Measurements from ENCODE around the gene ADAM33.

ADAM33 gene, protein sequence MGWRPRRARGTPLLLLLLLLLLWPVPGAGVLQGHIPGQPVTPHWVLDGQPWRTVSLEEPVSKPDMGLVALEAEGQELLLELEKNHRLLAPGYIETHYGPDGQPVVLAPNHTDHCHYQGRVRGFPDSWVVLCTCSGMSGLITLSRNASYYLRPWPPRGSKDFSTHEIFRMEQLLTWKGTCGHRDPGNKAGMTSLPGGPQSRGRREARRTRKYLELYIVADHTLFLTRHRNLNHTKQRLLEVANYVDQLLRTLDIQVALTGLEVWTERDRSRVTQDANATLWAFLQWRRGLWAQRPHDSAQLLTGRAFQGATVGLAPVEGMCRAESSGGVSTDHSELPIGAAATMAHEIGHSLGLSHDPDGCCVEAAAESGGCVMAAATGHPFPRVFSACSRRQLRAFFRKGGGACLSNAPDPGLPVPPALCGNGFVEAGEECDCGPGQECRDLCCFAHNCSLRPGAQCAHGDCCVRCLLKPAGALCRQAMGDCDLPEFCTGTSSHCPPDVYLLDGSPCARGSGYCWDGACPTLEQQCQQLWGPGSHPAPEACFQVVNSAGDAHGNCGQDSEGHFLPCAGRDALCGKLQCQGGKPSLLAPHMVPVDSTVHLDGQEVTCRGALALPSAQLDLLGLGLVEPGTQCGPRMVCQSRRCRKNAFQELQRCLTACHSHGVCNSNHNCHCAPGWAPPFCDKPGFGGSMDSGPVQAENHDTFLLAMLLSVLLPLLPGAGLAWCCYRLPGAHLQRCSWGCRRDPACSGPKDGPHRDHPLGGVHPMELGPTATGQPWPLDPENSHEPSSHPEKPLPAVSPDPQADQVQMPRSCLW

DNA sequence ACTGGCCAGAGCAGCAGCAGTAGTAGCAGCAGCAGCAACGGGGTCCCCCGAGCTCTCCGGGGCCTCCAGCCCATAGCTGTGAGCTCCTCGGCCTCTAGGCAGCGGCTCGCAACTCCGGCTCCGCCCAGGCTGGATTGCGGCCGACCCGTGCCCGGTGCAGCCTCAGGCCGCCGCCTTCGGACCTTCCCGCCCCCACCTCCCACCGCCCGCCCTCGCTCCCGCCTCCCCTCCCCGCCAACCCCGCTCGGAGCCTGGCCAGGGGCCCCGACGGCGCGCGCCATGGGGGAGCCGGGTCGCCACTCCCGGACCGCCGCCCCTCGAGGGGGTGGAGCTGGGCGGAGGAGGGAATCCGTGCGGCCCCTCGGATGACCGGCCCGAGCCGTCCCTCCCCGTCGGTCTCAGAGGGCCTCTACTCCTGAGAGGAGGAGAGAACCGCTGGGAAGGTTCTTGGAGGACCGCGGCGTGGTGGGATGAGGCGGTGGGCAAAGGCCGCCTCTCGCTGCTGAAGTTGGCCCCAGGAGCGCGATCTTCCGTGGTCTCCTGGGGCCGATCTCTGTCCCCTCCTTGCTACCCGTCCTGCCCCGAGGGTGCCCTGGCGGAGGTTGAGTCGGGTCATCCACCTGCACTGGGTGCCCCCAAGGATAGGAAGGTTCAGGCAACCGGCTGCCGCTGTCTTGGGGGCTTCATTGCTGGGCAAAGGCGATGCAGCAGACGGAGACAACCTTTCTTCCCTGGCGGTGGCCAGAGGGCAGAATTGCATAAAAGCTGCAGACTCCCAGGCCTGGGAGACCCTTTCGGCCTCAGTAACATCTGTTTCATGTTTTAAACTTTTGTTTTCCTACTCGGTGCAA lies at the start of gene ADAM33:
Gene ADAM33, minus strand, starts transcription at position 80 of the 851 bp plus-strand sequence. Its CDS starts 6 bp downstream, at position 74.
- no peaks in the 10 kb centered on the region for H3K36me3 ChIP-seq (ENCODE audit: control insufficient read depth, insufficient read depth, low read length)
- no peaks in the 10 kb centered on the region for H3K9me3 ChIP-seq (ENCODE audit: control insufficient read depth, insufficient read depth, low read depth, low read length)
- peak within 1 kb of the TSS; percentile 63 for H3K9ac ChIP-seq (ENCODE audit: low read length)
- peaks cover 24% of the 10 kb centered on the region for H3K27me3 ChIP-seq (ENCODE audit: control insufficient read depth, insufficient read depth, low read length)
- no peak within 1 kb of the TSS for H3K27ac ChIP-seq (ENCODE audit: low read depth, low read length)
- H3K4me3 ChIP-seq (ENCODE audit: low read depth, low read length): peak within 1 kb of the TSS; percentile 76
- H3K4me1 ChIP-seq (ENCODE audit: control insufficient read depth, insufficient read depth, low read length): peaks cover 38% of the 10 kb centered on the region

DNA sequence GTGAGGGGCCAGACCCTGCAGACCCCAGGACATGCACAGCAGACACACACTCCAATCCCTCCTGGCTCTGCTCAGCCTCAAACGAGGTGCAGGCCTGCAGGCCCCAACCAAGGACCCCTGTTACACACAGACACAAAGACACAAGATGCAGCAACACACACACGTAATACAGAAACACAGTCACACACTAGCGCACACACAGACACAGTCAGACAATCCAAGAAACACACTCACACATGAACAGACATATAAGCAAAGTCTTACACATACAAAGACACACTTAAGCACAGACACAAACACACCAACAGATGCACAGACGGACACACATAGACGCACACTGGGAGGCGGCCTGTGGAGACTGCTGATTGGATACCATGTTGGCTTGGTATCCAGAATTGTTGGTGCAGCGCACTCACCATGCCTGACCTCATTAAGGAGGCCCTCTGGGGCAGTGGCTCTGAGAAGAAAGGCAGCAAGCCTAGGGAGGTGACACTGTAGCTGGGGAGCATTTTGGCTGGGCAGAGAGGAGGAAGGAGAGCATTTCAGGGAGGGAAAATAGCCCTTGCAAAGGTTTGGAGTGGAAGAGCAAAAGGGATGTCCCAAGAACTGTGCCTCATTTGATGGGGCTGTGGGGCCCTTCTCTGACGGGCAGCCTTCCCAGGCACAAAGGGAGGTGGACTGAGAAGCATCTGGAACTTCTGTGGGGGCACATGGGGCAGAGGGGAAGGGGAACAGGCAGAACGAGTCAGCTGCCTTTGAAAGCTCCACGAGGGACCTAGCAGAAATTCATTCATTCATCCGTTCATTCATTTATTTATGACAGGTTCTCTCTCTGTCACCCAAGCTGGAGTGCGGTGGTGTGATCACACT lies 49.2 kb upstream of the ADAM33 start:
- Histone ChIP-seq H3K9me3 (ENCODE audit: control insufficient read depth, insufficient read depth, low read depth, low read length) (no peaks in the 10 kb centered on the region), H3K36me3 (ENCODE audit: control insufficient read depth, insufficient read depth, low read length) (no peaks in the 10 kb centered on the region), H3K4me3 (ENCODE audit: low read depth, low read length) (no peak overlapping the region), H3K27me3 (ENCODE audit: control insufficient read depth, insufficient read depth, low read length) (peaks cover 60% of the 10 kb centered on the region), H3K9ac (ENCODE audit: low read length) (no peak overlapping the region), H3K27ac (ENCODE audit: low read depth, low read length) (no peak overlapping the region), H3K4me1 (ENCODE audit: control insufficient read depth, insufficient read depth, low read length) (peaks cover 23% of the 10 kb centered on the region)

DNA sequence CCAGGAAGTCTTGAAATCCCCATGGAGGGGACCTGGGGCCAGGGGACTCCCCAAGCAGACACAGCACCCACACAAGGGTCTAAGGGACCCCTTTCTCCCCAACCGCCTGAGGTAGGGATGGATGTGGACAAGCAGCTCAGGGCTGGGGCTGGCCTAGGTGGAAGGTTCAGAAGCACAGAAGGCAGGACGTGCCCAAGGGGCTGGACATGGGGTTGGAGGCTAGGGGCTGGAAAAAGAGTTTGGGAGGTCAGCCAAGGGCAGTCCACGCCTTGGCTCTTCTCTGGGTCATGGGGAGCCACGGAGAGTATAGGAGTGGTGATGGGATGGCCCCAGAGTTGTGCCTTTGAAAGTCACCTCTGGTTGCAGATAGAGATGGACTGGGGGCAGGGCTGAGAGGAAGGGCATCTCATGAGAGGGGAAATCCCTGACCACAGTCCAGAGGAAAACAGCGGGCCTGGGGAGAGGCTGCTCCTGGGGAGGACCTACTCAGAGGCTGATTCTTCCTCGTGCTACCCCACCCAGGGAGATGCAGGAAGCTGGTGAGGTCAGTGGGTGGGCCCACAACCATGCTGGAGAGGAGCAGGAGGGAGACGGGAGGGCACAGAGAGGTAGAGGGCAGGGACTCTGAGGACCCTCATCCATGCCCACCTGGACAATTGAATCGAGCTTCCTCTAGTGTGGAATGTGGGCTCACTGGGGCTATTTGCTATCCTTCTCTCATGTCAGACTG lies 48.2 kb upstream of the ADAM33 start:
- Histone ChIP-seq H3K36me3 (ENCODE audit: control insufficient read depth, insufficient read depth, low read length) (no peaks in the 10 kb centered on the region), H3K4me3 (ENCODE audit: low read depth, low read length) (no peak overlapping the region), H3K4me1 (ENCODE audit: control insufficient read depth, insufficient read depth, low read length) (peaks cover 23% of the 10 kb centered on the region), H3K9me3 (ENCODE audit: control insufficient read depth, insufficient read depth, low read depth, low read length) (no peaks in the 10 kb centered on the region), H3K9ac (ENCODE audit: low read length) (no peak overlapping the region), H3K27ac (ENCODE audit: low read depth, low read length) (no peak overlapping the region), H3K27me3 (ENCODE audit: control insufficient read depth, insufficient read depth, low read length) (peaks cover 60% of the 10 kb centered on the region)

DNA sequence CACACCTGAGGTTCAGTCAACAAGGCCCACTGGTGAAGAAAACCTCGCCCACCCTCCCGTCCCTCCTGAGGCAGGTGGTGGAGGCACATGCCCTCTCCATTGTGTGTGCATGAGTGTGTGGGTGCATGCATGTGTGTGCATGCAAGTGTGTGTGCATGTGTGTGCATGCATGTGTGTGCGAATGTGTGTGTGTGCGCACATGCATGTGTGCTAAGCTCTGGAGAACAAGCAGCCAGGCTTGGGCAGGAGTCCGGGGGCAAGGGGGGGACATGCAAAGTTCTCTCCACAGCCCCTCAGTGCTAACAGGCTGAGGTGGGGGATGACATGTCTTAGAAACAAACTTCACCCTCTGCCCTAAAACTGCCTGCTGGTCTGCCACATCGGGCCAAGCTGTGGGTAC lies 47.6 kb upstream of the ADAM33 start:
- H3K9me3 ChIP-seq (ENCODE audit: control insufficient read depth, insufficient read depth, low read depth, low read length): no peaks in the 10 kb centered on the region
- no peak overlapping the region for H3K27ac ChIP-seq (ENCODE audit: low read depth, low read length)
- H3K4me3 ChIP-seq (ENCODE audit: low read depth, low read length): no peak overlapping the region
- no peak overlapping the region for H3K9ac ChIP-seq (ENCODE audit: low read length)
- H3K27me3 ChIP-seq (ENCODE audit: control insufficient read depth, insufficient read depth, low read length): peaks cover 60% of the 10 kb centered on the region
- H3K4me1 ChIP-seq (ENCODE audit: control insufficient read depth, insufficient read depth, low read length): peaks cover 23% of the 10 kb centered on the region
- H3K36me3 ChIP-seq (ENCODE audit: control insufficient read depth, insufficient read depth, low read length): no peaks in the 10 kb centered on the region

DNA sequence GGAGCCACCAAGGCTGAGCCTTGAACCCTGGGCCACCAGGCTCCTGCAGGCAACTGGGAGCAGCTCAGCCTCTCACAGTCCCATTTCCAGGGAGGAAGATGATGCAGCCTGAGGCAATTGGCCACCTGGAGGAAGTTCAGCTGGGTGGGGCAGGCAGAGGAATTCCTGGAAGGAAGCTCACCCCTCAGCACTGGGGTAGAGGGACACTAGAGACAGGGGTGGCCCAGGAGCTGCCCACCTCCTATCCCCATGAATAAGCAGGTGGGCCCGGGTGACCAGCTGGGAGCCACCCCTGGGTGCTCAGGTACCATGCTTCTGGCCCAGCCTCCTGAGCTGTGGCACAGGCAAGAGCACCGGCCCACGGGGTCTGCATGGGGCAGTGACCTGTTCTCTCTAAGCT lies 47.1 kb upstream of the ADAM33 start:
- no peaks in the 10 kb centered on the region for H3K9me3 ChIP-seq (ENCODE audit: control insufficient read depth, insufficient read depth, low read depth, low read length)
- no peaks in the 10 kb centered on the region for H3K36me3 ChIP-seq (ENCODE audit: control insufficient read depth, insufficient read depth, low read length)
- no peak overlapping the region for H3K4me3 ChIP-seq (ENCODE audit: low read depth, low read length)
- H3K27me3 ChIP-seq (ENCODE audit: control insufficient read depth, insufficient read depth, low read length): peaks cover 57% of the 10 kb centered on the region
- peaks cover 23% of the 10 kb centered on the region for H3K4me1 ChIP-seq (ENCODE audit: control insufficient read depth, insufficient read depth, low read length)
- no peak overlapping the region for H3K27ac ChIP-seq (ENCODE audit: low read depth, low read length)
- H3K9ac ChIP-seq (ENCODE audit: low read length): no peak overlapping the region

DNA sequence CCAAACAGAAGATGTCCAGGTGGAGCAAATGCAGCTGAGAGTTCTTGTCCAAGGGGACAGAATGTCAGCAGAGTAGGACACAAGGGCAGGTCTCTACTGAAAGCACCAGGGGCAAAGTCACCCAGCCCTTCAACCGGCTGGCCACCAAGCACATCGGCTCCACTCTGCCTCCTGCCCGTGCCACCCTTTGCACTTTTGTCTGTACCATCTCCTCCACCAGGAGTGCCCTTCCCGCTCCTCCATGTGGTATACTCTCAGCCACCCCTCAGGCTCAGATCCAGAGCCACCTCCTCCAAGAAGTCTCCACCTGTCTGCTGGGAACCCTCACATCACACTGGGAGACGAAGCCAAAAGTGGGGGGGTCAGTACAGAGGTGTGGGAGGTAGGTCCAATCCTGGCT lies 46.5 kb upstream of the ADAM33 start:
- H3K9ac ChIP-seq (ENCODE audit: low read length): no peak overlapping the region
- peaks cover 19% of the 10 kb centered on the region for H3K4me1 ChIP-seq (ENCODE audit: control insufficient read depth, insufficient read depth, low read length)
- H3K36me3 ChIP-seq (ENCODE audit: control insufficient read depth, insufficient read depth, low read length): no peaks in the 10 kb centered on the region
- H3K27ac ChIP-seq (ENCODE audit: low read depth, low read length): no peak overlapping the region
- H3K9me3 ChIP-seq (ENCODE audit: control insufficient read depth, insufficient read depth, low read depth, low read length): no peaks in the 10 kb centered on the region
- H3K4me3 ChIP-seq (ENCODE audit: low read depth, low read length): no peak overlapping the region
- peaks cover 52% of the 10 kb centered on the region for H3K27me3 ChIP-seq (ENCODE audit: control insufficient read depth, insufficient read depth, low read length)

DNA sequence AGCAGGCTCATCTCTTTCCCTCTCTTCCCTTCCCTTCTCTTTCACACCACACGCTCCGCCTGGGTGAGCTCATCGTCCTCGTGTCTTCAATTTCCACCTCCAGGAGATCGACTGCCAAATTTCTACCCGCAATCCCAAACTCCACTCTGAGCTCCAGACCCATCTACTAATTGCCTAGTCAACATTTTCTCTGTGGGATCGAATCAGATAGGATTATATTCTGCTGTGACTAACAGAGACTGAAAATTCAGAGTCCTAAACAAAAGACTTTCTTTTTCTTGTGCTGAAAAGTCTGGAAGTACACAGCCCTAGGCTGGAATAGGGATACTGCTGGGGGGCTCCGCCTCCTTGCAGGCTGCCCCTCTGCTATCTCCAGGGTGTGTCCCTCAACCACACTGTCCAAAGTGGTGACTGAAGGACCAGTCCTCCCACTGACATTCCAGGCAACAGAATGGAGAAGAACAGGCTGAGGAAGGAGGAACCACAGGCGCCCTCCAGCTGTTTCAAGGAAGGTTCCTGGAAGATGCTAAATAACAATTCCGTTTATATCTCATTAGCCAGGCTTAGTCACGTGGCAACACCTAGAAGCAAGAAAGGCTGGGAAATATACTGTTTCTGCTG lies 45.7 kb upstream of the ADAM33 start:
- no peak overlapping the region for H3K27ac ChIP-seq (ENCODE audit: low read depth, low read length)
- H3K27me3 ChIP-seq (ENCODE audit: control insufficient read depth, insufficient read depth, low read length): peaks cover 43% of the 10 kb centered on the region
- peaks cover 12% of the 10 kb centered on the region; the same call in 1 of the 2 replicates for H3K4me1 ChIP-seq (ENCODE audit: control insufficient read depth, insufficient read depth, low read length)
- no peak overlapping the region for H3K9ac ChIP-seq (ENCODE audit: low read length)
- H3K36me3 ChIP-seq (ENCODE audit: control insufficient read depth, insufficient read depth, low read length): no peaks in the 10 kb centered on the region
- no peaks in the 10 kb centered on the region for H3K9me3 ChIP-seq (ENCODE audit: control insufficient read depth, insufficient read depth, low read depth, low read length)
- no peak overlapping the region for H3K4me3 ChIP-seq (ENCODE audit: low read depth, low read length)

DNA sequence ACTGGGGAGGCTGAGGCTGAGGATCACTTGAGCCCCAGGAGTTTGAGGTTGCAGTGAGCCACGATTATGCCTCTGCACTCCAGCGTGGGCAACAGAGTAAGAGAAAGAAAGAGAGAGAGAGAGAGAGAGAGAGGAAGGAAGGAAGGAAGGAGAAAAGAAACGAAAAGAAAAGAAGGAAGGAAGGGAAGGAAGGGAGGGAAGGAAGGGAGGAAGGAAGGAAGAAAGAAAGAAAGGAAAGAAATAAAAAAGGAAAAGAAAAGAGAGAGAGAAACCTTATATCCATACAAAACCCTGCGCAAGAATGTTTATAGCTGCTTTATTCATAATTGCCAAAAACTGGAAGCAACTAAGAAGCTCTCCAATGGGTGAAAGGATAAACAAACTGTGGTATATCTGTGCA lies 42.5 kb upstream of the ADAM33 start:
- H3K4me1 ChIP-seq (ENCODE audit: control insufficient read depth, insufficient read depth, low read length): peaks cover 7% of the 10 kb centered on the region; the same call in 1 of the 2 replicates
- H3K9me3 ChIP-seq (ENCODE audit: control insufficient read depth, insufficient read depth, low read depth, low read length): no peaks in the 10 kb centered on the region
- H3K27me3 ChIP-seq (ENCODE audit: control insufficient read depth, insufficient read depth, low read length): peaks cover 26% of the 10 kb centered on the region

DNA sequence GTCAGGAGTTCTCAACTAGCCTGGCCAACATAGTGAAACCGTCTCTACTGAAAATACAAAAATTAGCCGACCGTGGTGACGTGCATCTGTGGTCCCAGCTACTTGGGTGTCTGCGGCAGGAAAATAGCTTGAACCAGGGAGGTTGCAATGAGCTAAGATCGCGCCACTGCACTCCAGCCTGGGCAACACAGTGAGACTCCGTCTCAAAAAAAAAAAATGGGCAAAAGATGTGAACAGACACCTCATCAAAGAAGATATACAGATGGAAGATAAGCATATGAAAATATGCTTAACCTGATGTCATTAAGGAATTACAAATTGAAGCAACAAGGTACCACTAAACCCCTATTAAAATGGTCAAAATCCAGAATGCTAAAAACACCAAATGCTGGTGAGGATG lies 41.5 kb upstream of the ADAM33 start:
- Histone ChIP-seq H3K9me3 (ENCODE audit: control insufficient read depth, insufficient read depth, low read depth, low read length) (no peaks in the 10 kb centered on the region), H3K27me3 (ENCODE audit: control insufficient read depth, insufficient read depth, low read length) (peaks cover 20% of the 10 kb centered on the region), H3K4me1 (ENCODE audit: control insufficient read depth, insufficient read depth, low read length) (peaks cover 7% of the 10 kb centered on the region; the same call in 1 of the 2 replicates), H3K36me3 (ENCODE audit: control insufficient read depth, insufficient read depth, low read length) (no peaks in the 10 kb centered on the region), H3K4me3 (ENCODE audit: low read depth, low read length) (no peak overlapping the region), H3K27ac (ENCODE audit: low read depth, low read length) (no peak overlapping the region), H3K9ac (ENCODE audit: low read length) (no peak overlapping the region)

More for the DNA sequence above, 42.5 kb upstream of the ADAM33 start:
- H3K4me3 ChIP-seq (ENCODE audit: low read depth, low read length): no peak overlapping the region
- H3K9ac ChIP-seq (ENCODE audit: low read length): no peak overlapping the region
- no peaks in the 10 kb centered on the region for H3K36me3 ChIP-seq (ENCODE audit: control insufficient read depth, insufficient read depth, low read length)
- no peak overlapping the region for H3K27ac ChIP-seq (ENCODE audit: low read depth, low read length)
